ENCODE measurements around the gene EIF2B5. TPM values are rescaled to one million over a fixed set of nuclear protein-coding genes. Genes with fewer than 3 reads are reported as not detected.
A peak's percentile ranks its signal among the peaks of the same experiment; 100 is the strongest.

EIF2B5 gene
- total RNA-seq (83.8 and 85.9 TPM in 2 replicates), polyA plus RNA-seq (73.2 and 77.1 TPM in 2 replicates), polyA minus RNA-seq (34.4 and 38.0 TPM in 2 replicates)
- total RNA-seq (2013): 53.6 TPM

GRCh38 chr3:184135149-184135910 lies at the start of gene EIF2B5:
EIF2B5 (plus strand) TSS chr3:184135358; CDS start chr3:184135386, 28 bp downstream.
- intact Hi-C loops (cut with micrococcal nuclease): loop anchor here (1.0 to 5.0 kb wide), 11 partner anchors 20 to 577 kb away; partner anchors contain the start of genes ABCC5, ABCF3, AP2M1 and DVL3
- under 1% methylated on average over 53 of the region's 56 CpGs for WGBS (ENCODE audit: insufficient coverage)
- no peaks in the 10 kb centered on the region for H3K9me3 Mint-ChIP-seq (ENCODE audit: insufficient read depth)
- Histone ChIP-seq H3K9me3 (ENCODE audit: control extremely low read depth in 1 of 3, control insufficient read depth in 2 of 3, insufficient read depth in 1 of 3, low read length in 2 of 3) (no peaks in the 10 kb centered on the region), H3K27ac (ENCODE audit: low read length in 2 of 2) (peak within 1 kb of the TSS; percentile 78 to 86), H3K4me3 (ENCODE audit: control extremely low read depth in 1 of 5, extremely low read depth in 1 of 5, insufficient read depth in 1 of 5, low read depth in 2 of 5, low read length in 4 of 5) (peak within 1 kb of the TSS; percentile 92 to 99 (median 95)), H3K9ac (ENCODE audit: low read length) (peak within 1 kb of the TSS; percentile 76), H4K20me1 (ENCODE audit: control insufficient read depth, insufficient read depth, low read length, poor library complexity, severe bottlenecking) (peaks cover 3% of the 10 kb centered on the region), H3K27me3 (replicated peaks in 1 of 4; ENCODE audit: control extremely low read depth in 1 of 4, control insufficient read depth in 3 of 4, insufficient read depth in 4 of 4, low read length in 3 of 4) (no peaks in the 10 kb centered on the region), H3K4me1 (ENCODE audit: control insufficient read depth in 2 of 2, insufficient read depth in 2 of 2, low read length in 2 of 2) (peaks cover 15 to 19% of the 10 kb centered on the region in 2 donors), H3K79me2 (ENCODE audit: control insufficient read depth, insufficient read depth, low read length) (peaks cover 29% of the 10 kb centered on the region), H3K4me2 (replicated peaks; ENCODE audit: low read depth, low read length, poor library complexity, severe bottlenecking) (peak within 1 kb of the TSS; percentile 95), H2AFZ (ENCODE audit: insufficient read depth, low read depth, low read length, poor library complexity, severe bottlenecking) (peak within 1 kb of the TSS; percentile 99), H3K36me3 (replicated peaks in 1 of 2; ENCODE audit: control extremely low read depth in 1 of 2, control insufficient read depth in 1 of 2, extremely low read depth in 1 of 2, insufficient read depth in 2 of 2, low read length in 1 of 2) (peaks cover 0 to 4% of the 10 kb centered on the region in 2 experiments)
- CTCF ChIA-PET: interaction anchor here (0.7 to 2.0 kb wide), 8 partner anchors 9 to 426 kb away, joined by 3 to 6 read pairs (median 3); partner anchors contain the start of genes ABCC5, EEF1AKMT4 and EPHB3
- H3K27me3 Mint-ChIP-seq: no peaks in the 10 kb centered on the region
- H3K4me3 Mint-ChIP-seq: peak within 1 kb of the TSS; percentile 94
- peak within 1 kb of the TSS; percentile 95 for H3K27ac Mint-ChIP-seq
- POLR2A ChIA-PET: interaction anchor here (0.6 to 1.8 kb wide), 6 partner anchors 12 to 251 kb away, joined by 3 to 5 read pairs (median 4); partner anchors contain the start of genes ABCF3, AP2M1 and PARL
- peaks cover 37% of the 10 kb centered on the region for H3K4me1 Mint-ChIP-seq
- peak; percentile 87 for ATAC-seq (ENCODE audit: low read depth)
- TF ChIP-seq EZH2 (IDR thresholded peaks at IDR 0.05; ENCODE audit: borderline replicate concordance, insufficient read depth, low read depth, low read length, poor library complexity, severe bottlenecking): no peak
- TF ChIP-seq CTCF (IDR thresholded peaks at IDR 0.05): peak; percentile 29
- DNase-seq: peak; percentile 94

- H4K20me1 ChIP-seq (ENCODE audit: control insufficient read depth, insufficient read depth, low read length, poor library complexity, severe bottlenecking): no peaks in the 10 kb centered on the region
- ATAC-seq (ENCODE audit: low read depth) (no peak), DNase-seq (no peak)
- H3K9me3 ChIP-seq (ENCODE audit: control extremely low read depth in 1 of 3, control insufficient read depth in 2 of 3, insufficient read depth in 1 of 3, low read length in 2 of 3): peaks cover 0 to 13% (median 0%) of the 10 kb centered on the region in 3 donors
- peaks cover 3% of the 10 kb centered on the region for H3K27me3 Mint-ChIP-seq
- no peak overlapping the region for H3K27ac Mint-ChIP-seq
- H3K4me3 Mint-ChIP-seq: no peak overlapping the region
- H3K79me2 ChIP-seq (ENCODE audit: control insufficient read depth, insufficient read depth, low read length): no peaks in the 10 kb centered on the region
- H3K27ac ChIP-seq (ENCODE audit: low read length in 2 of 2): no peak overlapping the region
- no peak overlapping the region for H3K4me3 ChIP-seq (ENCODE audit: control extremely low read depth in 1 of 5, extremely low read depth in 1 of 5, insufficient read depth in 1 of 5, low read depth in 2 of 5, low read length in 4 of 5)
- H3K4me1 Mint-ChIP-seq: peaks cover 6% of the 10 kb centered on the region
- no peak overlapping the region for H3K4me2 ChIP-seq (replicated peaks; ENCODE audit: low read depth, low read length, poor library complexity, severe bottlenecking)
- ChIA-PET CTCF (no interaction called here), POLR2A (no interaction called here)
- H3K27me3 ChIP-seq (replicated peaks in 1 of 4; ENCODE audit: control extremely low read depth in 1 of 4, control insufficient read depth in 3 of 4, insufficient read depth in 4 of 4, low read length in 3 of 4): peaks cover 0 to 3% (median 0%) of the 10 kb centered on the region in 4 experiments
- TF ChIP-seq CTCF (IDR thresholded peaks at IDR 0.05): no peak
- no peak for TF ChIP-seq EZH2 (IDR thresholded peaks at IDR 0.05; ENCODE audit: borderline replicate concordance, insufficient read depth, low read depth, low read length, poor library complexity, severe bottlenecking)
- no peaks in the 10 kb centered on the region for H3K4me1 ChIP-seq (ENCODE audit: control insufficient read depth in 2 of 2, insufficient read depth in 2 of 2, low read length in 2 of 2)
- intact Hi-C loops (cut with micrococcal nuclease): no loop called here
- H3K36me3 ChIP-seq (replicated peaks in 1 of 2; ENCODE audit: control extremely low read depth in 1 of 2, control insufficient read depth in 1 of 2, extremely low read depth in 1 of 2, insufficient read depth in 2 of 2, low read length in 1 of 2): no peaks in the 10 kb centered on the region
- no peak overlapping the region for H2AFZ ChIP-seq (ENCODE audit: insufficient read depth, low read depth, low read length, poor library complexity, severe bottlenecking)
- no peaks in the 10 kb centered on the region for H3K9me3 Mint-ChIP-seq (ENCODE audit: insufficient read depth)
- 100% methylated on average over 1 of the region's 3 CpGs for WGBS (ENCODE audit: insufficient coverage)
- no peak overlapping the region for H3K9ac ChIP-seq (ENCODE audit: low read length)
Measured at GRCh38 chr3:184085389-184085852, 49.7 kb upstream of the EIF2B5 start.

Data from B cell (primary cell).